Measurements from ENCODE around the gene GAL3ST1. TPM values are rescaled to one million over a fixed set of nuclear protein-coding genes. Genes with fewer than 3 reads are reported as not detected.
"Not testable (repeated sequence)": the region's sequence is repeated elsewhere in the genome, so short reads cannot be mapped to it uniquely, and the experiment has no call there.

Gene GAL3ST1
- total RNA-seq, 1 donor from 2014 or later = 0.19 TPM

- ATAC-seq (no peak), DNase-seq (ENCODE audit: missing footprints) (no peak)
- intact Hi-C loops (cut with DNase I) = no loop called here
These were observed 2.3 kb downstream of the GAL3ST1 start for GRCh38 chr22:30572210-30572609.

- DNase-seq (ENCODE audit: missing footprints) = no peak
- intact Hi-C loops (cut with DNase I) = no loop called here
- ATAC-seq = no peak
These were observed 4.7 kb downstream of the GAL3ST1 start for GRCh38 chr22:30569674-30570202.

GRCh38 chr22:30568137-30568805 lies 6.2 kb downstream of the GAL3ST1 start:
- ATAC-seq (no peak), DNase-seq (ENCODE audit: missing footprints) (no peak)
- intact Hi-C loops (cut with DNase I) = no loop called here

GRCh38 chr22:30567277-30567676 lies 7.2 kb downstream of the GAL3ST1 start:
- DNase-seq (ENCODE audit: missing footprints); ATAC-seq; intact Hi-C loops (cut with DNase I): not testable (repeated sequence)

GRCh38 chr22:30566125-30566524 lies 8.3 kb downstream of the GAL3ST1 start:
- intact Hi-C loops (cut with DNase I) = no loop called here
- ATAC-seq (no peak), DNase-seq (ENCODE audit: missing footprints) (no peak)

- intact Hi-C loops (cut with DNase I) = no loop called here
- ATAC-seq = no peak
These were observed 9.1 kb downstream of the GAL3ST1 start for GRCh38 chr22:30565341-30565740.

DNA sequence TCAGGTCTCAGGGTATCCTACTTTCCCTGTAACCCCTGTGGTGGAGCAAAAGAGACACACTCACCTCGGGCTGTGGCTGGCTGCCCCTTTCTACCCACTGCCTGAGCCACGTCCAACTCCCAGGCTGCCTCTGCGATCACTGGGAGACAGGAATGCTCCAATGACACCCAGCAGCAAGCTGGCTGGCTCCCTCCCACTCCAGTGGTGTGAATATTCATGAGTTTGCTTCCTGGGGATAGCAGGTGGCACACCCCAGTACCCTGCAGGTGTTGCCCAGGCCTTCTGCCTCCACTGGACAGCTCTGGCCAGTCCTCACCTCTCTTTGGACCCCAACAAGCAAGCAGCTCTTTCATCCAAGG lies 9.7 kb downstream of the GAL3ST1 start:
- intact Hi-C loops (cut with DNase I) = no loop called here
- DNase-seq (ENCODE audit: missing footprints) (no peak), ATAC-seq (no peak)

More at GRCh38 chr22:30565341-30565740, 9.1 kb downstream of the GAL3ST1 start:
- no peak for DNase-seq (ENCODE audit: missing footprints)

DNA sequence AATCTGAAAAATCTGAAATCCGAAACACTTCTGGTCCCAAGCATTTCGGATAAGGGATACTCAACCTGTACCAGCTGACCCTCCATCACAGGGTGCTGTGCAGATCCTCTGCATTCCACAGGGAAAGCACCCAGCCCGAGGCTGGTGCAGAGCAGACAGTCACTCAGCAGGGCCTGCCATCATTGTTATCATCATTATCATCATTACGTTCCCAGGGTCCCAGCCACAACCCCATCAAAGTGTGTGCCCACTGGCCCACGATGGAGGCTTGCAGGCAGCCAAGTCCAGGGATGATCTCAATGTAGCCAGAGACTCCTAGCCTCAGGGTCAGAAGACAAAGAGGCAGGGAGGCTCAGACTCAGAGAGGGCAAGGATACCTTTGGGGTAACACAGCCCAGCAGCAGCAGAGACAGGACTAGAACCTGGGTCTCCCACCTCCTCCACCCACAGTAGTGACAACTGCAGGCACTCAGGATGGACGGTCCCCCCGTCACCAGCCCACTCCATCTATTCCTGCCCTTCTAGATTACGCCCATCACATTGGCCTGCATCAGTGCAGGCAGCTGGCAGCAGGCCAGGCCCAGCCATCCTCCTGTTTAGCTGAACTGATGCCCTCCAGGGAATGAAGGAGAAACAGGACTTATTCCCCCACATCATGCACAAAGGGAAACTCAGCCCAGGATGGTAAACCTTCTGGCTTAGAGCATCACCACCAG lies 10.3 kb downstream of the GAL3ST1 start:
- ATAC-seq = no peak
- intact Hi-C loops (cut with DNase I) = no loop called here

GRCh38 chr22:30562366-30562765 lies 12.1 kb downstream of the GAL3ST1 start:
- ATAC-seq (no peak), DNase-seq (ENCODE audit: missing footprints) (no peak)
- intact Hi-C loops (cut with DNase I) = no loop called here

More for the DNA sequence above, 10.3 kb downstream of the GAL3ST1 start:
- DNase-seq (ENCODE audit: missing footprints) = no peak

- no peak for ATAC-seq
- intact Hi-C loops (cut with DNase I) = no loop called here
- no peak for DNase-seq (ENCODE audit: missing footprints)
These were observed 12.9 kb downstream of the GAL3ST1 start for GRCh38 chr22:30561402-30562189.

- ATAC-seq; intact Hi-C loops (cut with DNase I); DNase-seq (ENCODE audit: missing footprints): not testable (repeated sequence)
These were observed 13.7 kb downstream of the GAL3ST1 start for GRCh38 chr22:30560643-30561202.

- intact Hi-C loops (cut with DNase I) = no loop called here
- ATAC-seq (no peak), DNase-seq (ENCODE audit: missing footprints) (no peak)
These were observed 14.6 kb downstream of the GAL3ST1 start for GRCh38 chr22:30559889-30560288.

DNA sequence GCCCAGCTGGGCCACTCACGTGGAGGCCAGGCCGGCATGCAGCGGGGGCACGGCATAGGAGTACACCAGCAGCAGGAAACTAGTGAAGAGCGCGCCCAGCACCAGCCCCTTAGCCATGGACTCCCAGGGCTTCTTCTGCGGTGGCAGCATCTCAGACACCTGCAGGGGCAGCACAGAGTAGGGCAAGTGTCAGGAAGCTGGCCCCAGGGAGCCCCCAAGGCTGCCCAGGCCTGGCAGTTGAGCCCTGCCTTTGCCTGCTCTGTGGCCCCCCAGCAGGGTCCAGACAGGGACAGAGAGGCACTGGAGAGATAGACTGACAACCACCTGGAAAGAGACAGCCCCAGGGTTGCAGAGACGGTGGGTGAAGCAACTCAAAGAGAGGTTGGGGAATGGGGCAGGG lies 17.2 kb downstream of the GAL3ST1 start:
- no peak for ATAC-seq
- intact Hi-C loops (cut with DNase I) = no loop called here
- DNase-seq (ENCODE audit: missing footprints) = no peak

- DNase-seq (ENCODE audit: missing footprints) (no peak), ATAC-seq (no peak)
- intact Hi-C loops (cut with DNase I) = no loop called here
These were observed 18.1 kb downstream of the GAL3ST1 start for GRCh38 chr22:30556388-30556787.

DNA sequence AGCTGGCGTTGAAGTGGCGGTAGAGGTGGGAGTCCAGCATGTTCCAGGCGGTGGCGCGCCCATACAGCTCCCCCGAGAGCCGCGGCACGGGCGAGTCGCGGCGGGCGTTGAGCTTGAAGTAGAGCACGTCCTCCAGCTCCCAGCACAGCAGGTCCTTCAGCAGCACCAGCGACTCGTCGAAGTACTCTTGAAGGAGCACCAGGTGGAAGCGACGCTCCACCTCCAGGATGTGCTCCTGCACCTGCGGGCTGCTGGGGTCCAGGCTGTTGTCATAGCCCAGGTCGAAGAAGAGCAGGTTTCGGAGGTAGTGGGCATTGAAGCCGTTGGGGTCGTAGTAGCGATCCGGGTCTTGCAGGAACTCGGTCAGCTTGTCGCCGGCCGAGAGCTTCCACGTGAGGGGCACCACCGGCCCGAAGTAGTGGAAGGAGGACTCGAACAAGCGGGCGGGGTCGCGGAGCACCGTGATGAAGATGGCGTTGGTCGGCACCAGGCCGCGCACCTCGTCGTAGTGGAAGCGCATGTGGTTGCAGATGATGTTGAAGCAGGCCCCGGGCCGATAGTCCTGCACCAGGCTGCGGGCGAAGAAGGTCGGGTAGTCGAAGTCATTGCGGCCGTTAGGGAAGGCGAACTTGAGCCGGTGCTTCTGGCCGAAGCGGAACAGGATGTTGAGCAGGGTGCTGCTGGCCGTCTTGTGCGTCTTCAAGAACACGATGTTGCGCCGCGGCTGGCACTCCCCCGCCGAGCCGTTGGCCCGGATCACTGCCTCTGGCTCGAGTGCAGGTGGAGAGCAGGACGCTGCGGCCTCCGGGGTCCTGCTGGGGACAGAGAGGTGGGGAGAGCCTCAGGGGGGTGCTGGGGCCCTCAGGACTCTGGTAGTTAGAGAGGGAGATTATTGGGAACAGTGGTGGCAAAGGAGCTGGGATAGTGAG lies 18.9 kb downstream of the GAL3ST1 start:
- intact Hi-C loops (cut with DNase I) = no loop called here
- ATAC-seq (no peak), DNase-seq (ENCODE audit: missing footprints) (no peak)

DNA sequence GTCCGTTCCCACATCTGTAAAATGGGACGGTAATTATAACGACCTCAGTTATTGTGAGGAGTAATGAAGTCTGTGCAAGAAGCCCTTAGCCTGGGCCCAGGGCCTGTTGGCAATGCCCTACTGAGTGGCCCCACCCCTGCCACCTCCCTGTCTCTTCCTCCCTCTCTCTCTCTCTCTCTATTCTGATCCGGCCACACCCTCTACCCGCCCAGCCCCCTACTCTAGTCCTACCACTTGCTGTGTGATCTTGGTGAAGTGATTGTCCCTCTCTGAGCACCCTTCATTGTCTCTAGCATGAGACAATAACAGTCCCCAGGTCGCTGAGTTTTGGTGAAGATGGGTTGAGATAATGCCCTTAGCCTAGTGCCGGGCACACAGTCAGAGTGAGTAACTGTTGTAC lies 20.5 kb downstream of the GAL3ST1 start:
- no peak for ATAC-seq
- intact Hi-C loops (cut with DNase I) = no loop called here
- DNase-seq (ENCODE audit: missing footprints) = no peak

DNA sequence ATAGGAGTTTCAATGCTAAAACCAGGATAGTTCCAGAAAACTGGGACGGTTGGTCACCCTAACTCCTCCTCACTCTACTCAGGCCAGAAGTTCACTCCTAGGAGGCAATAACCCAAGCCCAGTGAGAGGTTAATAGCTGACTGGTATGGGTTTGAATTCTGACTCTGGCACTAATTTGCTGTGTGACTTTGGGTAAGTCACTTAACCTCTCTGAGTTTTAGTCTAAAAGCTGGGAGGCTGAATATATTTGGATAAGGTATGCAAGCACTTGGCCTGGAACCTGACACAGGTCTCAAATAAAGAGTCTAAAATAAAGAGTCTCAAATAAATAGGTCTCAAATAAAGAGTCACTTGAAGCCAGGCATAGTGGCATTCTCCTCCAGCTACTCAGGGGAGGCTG lies 21.7 kb downstream of the GAL3ST1 start:
- intact Hi-C loops (cut with DNase I) = no loop called here
- ATAC-seq (no peak), DNase-seq (ENCODE audit: missing footprints) (no peak)

- DNase-seq (ENCODE audit: missing footprints); ATAC-seq; intact Hi-C loops (cut with DNase I): not testable (repeated sequence)
These were observed 22.7 kb downstream of the GAL3ST1 start for GRCh38 chr22:30551813-30552212.
